Activated CD8-positive, alpha-beta T cell treated with anti-CD3 and anti-CD28 coated beads, Interleukin-2, amount 10 ng/mL, durations not matched to agents 7 days and 5 days (primary cell): ENCODE measurements around the gene ZCCHC14. TPM values are rescaled to one million over a fixed set of nuclear protein-coding genes. Genes with fewer than 3 reads are reported as not detected.

Experiments
- ATAC-seq: fragments of 150-1000 bp; cut with Tn5 transposase; one replicate; pipeline ENCODE4 v1.10.0; 2021; ENCODE audit warnings: moderate library complexity
- CTCF ChIA-PET: fragments of 350-600 bp; sonication (Branson Sonifier 250); formaldehyde crosslinking; loops from one replicate; lab custom pipeline; 2021; ENCODE audit warnings: antibody characterized with exemption; lab: Charles Lee
- POLR2A ChIA-PET: fragments of 350-600 bp; sonication (Branson Sonifier 250); formaldehyde crosslinking; loops from one replicate; lab custom pipeline; 2021; ENCODE audit warnings: antibody characterized with exemption; lab: Charles Lee
- DNase-seq: peaks from one replicate; pipeline ENCODE4 v3.0.0-alpha.2; 2020
- H3K27ac Mint-ChIP-seq: one replicate; pipeline ENCODE4 v1.8.0; 2021; ENCODE audit warnings: mild to moderate bottlenecking, mixed read lengths
- H3K27me3 Mint-ChIP-seq: one replicate; pipeline ENCODE4 v1.8.0; 2021; ENCODE audit warnings: low read depth, mixed read lengths
- H3K36me3 Mint-ChIP-seq: one replicate; pipeline ENCODE4 v1.8.0; 2021; ENCODE audit warnings: low read depth, mixed read lengths
- H3K4me1 Mint-ChIP-seq: one replicate; pipeline ENCODE4 v1.8.0; 2021; ENCODE audit warnings: low read depth, mixed read lengths
- H3K4me3 Mint-ChIP-seq: one replicate; pipeline ENCODE4 v1.8.0; 2021; ENCODE audit warnings: mild to moderate bottlenecking, mixed read lengths
- H3K9me3 Mint-ChIP-seq: one replicate; pipeline ENCODE4 v1.8.0; 2022; ENCODE audit warnings: mixed read lengths; ENCODE audit not compliant: insufficient read depth
- total RNA-seq, 2 experiments: library from RNA; stranded (reverse); gene quantifications; one replicate each; pipeline ENCODE4 v1.2.3, GENCODE V29; 2021

Gene ZCCHC14
- total RNA-seq, 2 experiments from 2014 or later = 2.6 to 2.7 TPM

DNA sequence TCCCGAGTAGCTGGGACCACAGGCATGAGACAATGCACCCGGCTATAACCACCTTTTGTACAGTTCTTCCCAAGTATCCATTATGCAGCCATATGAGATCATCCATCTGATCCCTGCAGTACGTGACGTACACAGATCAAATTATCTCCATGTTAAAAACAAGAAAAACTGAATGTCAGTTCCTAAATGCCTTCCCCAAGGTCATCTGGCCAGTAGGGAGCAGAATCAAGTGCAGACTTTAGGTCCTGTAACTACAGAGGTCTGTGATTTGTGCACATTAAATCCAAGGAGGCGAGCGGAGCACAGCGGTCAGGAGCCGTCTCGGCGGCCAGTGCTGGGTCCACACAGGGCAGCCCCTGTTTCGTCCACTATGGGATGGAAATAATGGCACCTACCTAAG is 23.7 kb downstream of the ZCCHC14 start:
- ChIA-PET POLR2A (no interaction called here), CTCF (no interaction called here)
- no peaks in the 10 kb centered on the region for H3K36me3 Mint-ChIP-seq
- ATAC-seq (no peak), DNase-seq (no peak)
- H3K4me3 Mint-ChIP-seq = no peak overlapping the region
- H3K27me3 Mint-ChIP-seq = peaks cover 5% of the 10 kb centered on the region
- peaks cover 14% of the 10 kb centered on the region for H3K4me1 Mint-ChIP-seq
- H3K9me3 Mint-ChIP-seq = no peaks in the 10 kb centered on the region
- H3K27ac Mint-ChIP-seq = no peak overlapping the region

DNA sequence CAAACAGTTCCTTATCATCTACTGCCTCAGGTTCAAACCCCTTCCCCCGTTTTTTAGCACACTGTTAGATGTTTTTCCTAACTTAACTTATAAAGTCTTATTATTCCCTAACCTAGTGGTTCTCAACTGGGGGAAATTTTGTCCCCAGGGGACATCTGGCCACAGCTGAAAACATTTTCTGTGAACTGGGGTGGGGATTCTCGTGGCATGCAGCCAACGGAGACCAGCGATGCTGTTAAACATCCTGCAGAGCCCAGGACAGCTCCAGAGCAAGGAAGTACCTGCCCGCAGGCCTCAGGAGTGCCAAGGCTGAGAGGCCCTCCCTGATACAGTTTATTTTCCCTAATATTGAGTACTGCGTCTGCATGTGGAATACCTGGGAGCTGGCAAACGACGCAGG is 24.3 kb downstream of the ZCCHC14 start:
- no peak for ATAC-seq
- H3K36me3 Mint-ChIP-seq = no peaks in the 10 kb centered on the region
- no peak overlapping the region for H3K27ac Mint-ChIP-seq
- ChIA-PET CTCF (no interaction called here), POLR2A (no interaction called here)
- H3K4me1 Mint-ChIP-seq = peaks cover 21% of the 10 kb centered on the region
- no peaks in the 10 kb centered on the region for H3K9me3 Mint-ChIP-seq
- peaks cover 7% of the 10 kb centered on the region for H3K27me3 Mint-ChIP-seq
- no peak for DNase-seq
- H3K4me3 Mint-ChIP-seq = no peak overlapping the region

DNA sequence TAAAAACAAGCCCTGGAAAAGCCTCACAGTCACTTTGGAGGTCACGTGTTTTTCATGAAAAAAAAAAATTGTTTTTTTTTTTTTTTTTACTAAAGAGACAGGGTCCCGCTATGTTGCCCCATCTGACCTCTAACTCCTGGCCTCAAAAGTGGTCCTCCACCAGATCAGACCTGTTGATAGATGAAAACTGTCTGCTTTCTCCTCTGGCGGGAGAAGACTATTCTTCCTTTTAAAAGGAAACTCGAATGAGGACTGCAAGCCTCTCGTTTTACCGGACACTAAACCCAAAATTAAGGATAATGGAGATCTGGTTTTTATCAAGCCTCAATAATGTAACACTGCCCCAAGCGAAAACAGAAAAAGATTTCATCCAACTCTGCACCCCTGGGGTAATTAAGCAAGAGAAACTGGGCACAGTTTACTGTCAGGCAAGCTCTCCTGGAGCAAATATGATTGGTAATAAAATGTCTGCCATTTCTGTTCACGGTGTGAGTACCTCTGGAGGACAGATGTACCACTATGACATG is 25.8 kb downstream of the ZCCHC14 start:
- no peak for ATAC-seq
- H3K27me3 Mint-ChIP-seq = peaks cover 7% of the 10 kb centered on the region
- H3K4me1 Mint-ChIP-seq = peaks cover 22% of the 10 kb centered on the region
- ChIA-PET POLR2A (no interaction called here), CTCF (no interaction called here)
- H3K4me3 Mint-ChIP-seq = no peak overlapping the region
- no peak overlapping the region for H3K27ac Mint-ChIP-seq
- H3K9me3 Mint-ChIP-seq = no peaks in the 10 kb centered on the region
- no peaks in the 10 kb centered on the region for H3K36me3 Mint-ChIP-seq
- no peak for DNase-seq

DNA sequence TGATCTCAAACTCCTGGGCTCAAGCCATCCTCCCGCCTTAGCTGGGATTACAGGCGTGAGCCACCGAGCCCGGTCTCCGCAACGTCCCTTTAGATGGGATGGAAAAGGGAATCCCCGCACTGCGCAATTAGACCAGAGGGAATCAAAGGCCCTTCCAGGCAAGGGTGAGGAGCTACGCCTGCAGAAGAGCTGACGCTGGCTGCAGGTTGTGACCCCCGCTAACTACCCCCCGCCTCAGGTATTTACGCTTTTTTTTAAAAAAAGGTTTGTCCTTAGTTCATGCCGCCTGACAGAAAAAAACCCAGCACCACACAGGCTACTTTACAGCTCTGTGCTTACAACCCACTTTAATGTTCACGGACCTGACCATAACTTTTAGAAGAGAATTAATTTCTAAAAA is 26.9 kb downstream of the ZCCHC14 start:
- ChIA-PET POLR2A (no interaction called here), CTCF (interaction anchor here (1.4 kb wide), 1 partner anchor 12 kb away, joined by 3 read pairs; no protein-coding TSS in a partner anchor)
- Mint-ChIP-seq H3K9me3 (no peaks in the 10 kb centered on the region), H3K27ac (no peak overlapping the region), H3K4me3 (no peak overlapping the region), H3K27me3 (peaks cover 8% of the 10 kb centered on the region), H3K4me1 (peaks cover 22% of the 10 kb centered on the region), H3K36me3 (no peaks in the 10 kb centered on the region)
- DNase-seq = no peak
- no peak for ATAC-seq

DNA sequence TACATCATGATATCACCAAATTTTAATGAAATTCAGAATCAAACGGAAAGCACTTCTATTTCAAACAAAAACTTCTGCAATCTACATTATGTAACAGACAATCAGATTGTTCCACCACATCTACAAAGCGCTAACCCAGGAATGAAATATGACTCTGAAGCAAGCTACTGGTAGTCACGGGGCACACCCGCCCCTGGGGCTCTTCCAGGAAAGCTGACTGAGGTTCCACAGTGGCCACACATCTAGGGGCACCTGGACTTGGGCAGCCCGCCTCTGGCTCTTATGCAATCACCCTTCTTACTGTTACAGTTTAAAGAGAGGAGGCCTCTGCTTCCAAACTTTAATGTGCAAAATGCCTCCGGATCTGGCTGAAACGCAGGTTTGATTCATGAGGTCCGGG is 27.5 kb downstream of the ZCCHC14 start:
- Mint-ChIP-seq H3K4me1 (peaks cover 22% of the 10 kb centered on the region), H3K27ac (no peak overlapping the region), H3K36me3 (no peaks in the 10 kb centered on the region), H3K27me3 (peaks cover 9% of the 10 kb centered on the region), H3K4me3 (peak overlapping the region; percentile 36), H3K9me3 (no peaks in the 10 kb centered on the region)
- no peak for ATAC-seq
- no peak for DNase-seq
- POLR2A ChIA-PET = no interaction called here
- CTCF ChIA-PET = interaction anchor here (1.4 to 1.6 kb wide), 2 partner anchors 12 to 171 kb away, joined by 3 to 5 read pairs; no protein-coding TSS in a partner anchor

DNA sequence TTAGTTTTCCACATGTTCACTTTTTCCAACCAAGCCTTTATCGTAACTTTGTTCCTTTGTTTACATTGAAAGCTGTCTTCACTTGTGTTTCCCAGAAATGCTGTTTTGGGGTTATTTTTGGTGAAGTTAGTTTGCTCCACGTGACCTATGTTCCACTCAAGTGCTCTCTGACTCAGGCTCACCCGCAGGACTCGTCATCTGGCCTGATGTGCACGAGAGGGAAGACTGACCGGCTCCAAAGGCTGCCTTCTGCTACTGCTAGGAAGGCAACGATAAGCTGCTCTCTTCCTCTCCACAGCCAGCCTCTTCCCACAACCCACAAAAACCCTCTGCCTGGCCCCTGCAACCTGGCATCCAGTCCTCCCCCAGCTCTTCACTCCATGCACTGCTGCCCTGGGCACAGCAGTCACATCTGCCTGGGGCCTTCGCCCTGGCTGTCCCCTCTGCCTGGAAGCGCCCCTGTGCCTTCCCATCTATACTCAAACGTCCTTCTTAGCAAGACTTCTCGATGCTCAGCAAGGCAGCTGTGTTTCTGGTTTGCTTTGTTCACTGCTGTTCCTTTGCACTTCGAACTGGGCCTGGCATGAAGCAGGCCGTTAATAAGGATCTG is 28.0 kb downstream of the ZCCHC14 start:
- ChIA-PET POLR2A (interaction anchor here (0.7 kb wide), 1 partner anchor 27 kb away, joined by 4 read pairs; no protein-coding TSS in a partner anchor), CTCF (interaction anchor here (1.2 to 1.6 kb wide), 3 partner anchors 11 to 305 kb away, joined by 3 to 5 read pairs (median 3); no protein-coding TSS in a partner anchor)
- peak overlapping the region; percentile 36 for H3K4me3 Mint-ChIP-seq
- peaks cover 9% of the 10 kb centered on the region for H3K27me3 Mint-ChIP-seq
- H3K9me3 Mint-ChIP-seq = no peaks in the 10 kb centered on the region
- H3K36me3 Mint-ChIP-seq = no peaks in the 10 kb centered on the region
- no peak overlapping the region for H3K27ac Mint-ChIP-seq
- peak; percentile 53 for ATAC-seq
- DNase-seq = peak; percentile 37
- peaks cover 22% of the 10 kb centered on the region for H3K4me1 Mint-ChIP-seq

DNA sequence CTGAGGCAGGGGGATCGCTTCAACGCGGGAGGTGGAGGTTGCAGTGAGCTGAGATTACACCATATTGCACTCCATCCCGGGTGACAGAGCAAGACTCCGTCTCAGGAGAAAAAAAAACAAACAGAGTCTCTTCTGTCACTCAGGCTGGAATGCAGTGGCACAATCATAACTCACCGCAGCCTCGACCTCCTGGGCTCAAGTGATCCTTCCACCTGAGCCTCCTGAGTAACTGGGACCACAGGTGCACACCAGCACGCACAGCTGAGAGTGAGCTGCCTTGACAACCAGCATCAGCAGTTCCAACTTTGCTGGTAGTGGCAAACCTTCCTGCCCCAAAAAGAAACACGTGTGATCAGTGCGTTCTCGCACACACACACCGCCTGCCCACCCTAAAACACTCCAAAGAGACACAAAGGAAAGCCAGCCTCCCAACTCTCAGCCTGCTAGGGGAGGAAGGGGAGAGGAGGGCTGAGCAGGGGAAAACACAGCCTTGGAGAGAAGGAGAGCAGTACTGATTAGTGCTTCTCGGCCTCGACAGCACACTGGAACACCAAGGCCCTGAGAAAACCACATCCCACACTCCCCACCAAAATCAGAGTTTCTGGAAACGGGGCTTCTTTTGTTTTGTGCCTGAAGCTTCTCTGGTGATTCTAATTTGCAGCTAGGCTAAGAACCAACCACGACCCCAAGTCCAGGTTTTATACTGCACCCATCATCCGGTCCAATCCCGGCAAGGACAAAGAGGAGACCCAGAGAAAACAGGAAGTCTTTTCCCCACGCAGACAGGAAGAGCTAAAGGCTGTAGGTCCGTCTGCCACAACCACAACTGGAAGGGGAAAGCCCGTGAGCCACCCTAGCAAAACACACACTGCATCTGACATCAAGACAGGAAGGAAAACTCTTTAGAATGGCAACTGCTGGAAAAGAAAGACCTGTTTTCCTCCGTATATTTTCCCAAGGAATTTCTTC is 28.8 kb downstream of the ZCCHC14 start:
- H3K4me3 Mint-ChIP-seq = peak overlapping the region; percentile 36
- peaks cover 22% of the 10 kb centered on the region for H3K4me1 Mint-ChIP-seq
- no peaks in the 10 kb centered on the region for H3K9me3 Mint-ChIP-seq
- H3K27me3 Mint-ChIP-seq = peaks cover 9% of the 10 kb centered on the region
- no peak overlapping the region for H3K27ac Mint-ChIP-seq
- DNase-seq (peak; percentile 33), ATAC-seq (peak; percentile 50)
- POLR2A ChIA-PET = interaction anchor here (0.7 kb wide), 1 partner anchor 28 kb away, joined by 4 read pairs; no protein-coding TSS in a partner anchor
- H3K36me3 Mint-ChIP-seq = no peaks in the 10 kb centered on the region
- CTCF ChIA-PET = interaction anchor here (1.2 to 1.6 kb wide), 2 partner anchors 172 to 306 kb away, joined by 3 to 5 read pairs; no protein-coding TSS in a partner anchor

DNA sequence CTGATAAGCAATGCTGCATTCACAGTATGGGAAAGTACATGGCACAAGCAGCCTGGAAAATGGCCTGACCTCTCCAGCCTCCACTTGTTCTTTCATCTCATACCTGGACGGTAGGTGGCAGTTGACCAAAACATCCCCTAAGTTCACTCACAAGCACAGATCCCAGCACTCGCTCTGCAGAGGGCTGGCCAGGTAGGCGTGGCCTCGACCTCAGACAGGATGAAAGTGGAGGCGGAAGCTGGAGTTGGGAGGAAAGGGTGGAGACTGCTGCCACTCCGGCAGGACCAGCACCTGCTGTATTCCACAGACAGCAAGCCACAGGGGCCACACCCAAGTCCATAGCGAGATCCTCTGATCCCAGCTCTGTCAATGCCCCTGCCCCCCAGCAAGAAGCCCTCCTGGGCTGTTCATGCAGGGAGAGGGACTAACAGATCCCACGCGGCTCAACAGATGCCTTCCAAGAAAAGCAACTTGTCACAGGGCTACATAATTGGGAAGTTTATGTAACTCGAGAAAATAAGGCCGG is 31.3 kb downstream of the ZCCHC14 start:
- ChIA-PET POLR2A (no interaction called here), CTCF (interaction anchor here (1.2 kb wide), 1 partner anchor 67 kb away, joined by 3 read pairs; no protein-coding TSS in a partner anchor)
- Mint-ChIP-seq H3K9me3 (no peaks in the 10 kb centered on the region), H3K27ac (no peak overlapping the region), H3K4me3 (no peak overlapping the region), H3K4me1 (peaks cover 30% of the 10 kb centered on the region), H3K27me3 (peaks cover 5% of the 10 kb centered on the region), H3K36me3 (no peaks in the 10 kb centered on the region)
- DNase-seq = no peak
- ATAC-seq = no peak

DNA sequence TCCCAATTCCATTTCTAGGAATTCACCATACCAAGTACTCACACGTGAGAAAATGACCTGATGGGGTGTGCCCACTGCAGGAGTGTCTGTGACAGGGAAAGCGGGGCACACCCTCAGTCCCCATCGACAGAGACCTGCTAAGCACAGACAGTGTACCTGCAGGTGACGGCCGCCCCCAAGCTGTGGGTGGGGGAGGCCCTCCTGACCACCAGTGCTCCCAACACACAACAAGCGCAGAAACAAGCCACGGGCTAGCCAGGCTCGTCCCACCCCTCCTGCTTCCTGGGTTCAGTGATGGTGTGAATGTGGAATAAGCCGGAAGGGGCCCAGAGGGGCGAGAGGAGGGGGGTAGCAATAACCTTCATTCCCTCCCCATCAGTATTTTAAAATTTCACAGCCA is 31.9 kb downstream of the ZCCHC14 start:
- ATAC-seq (no peak), DNase-seq (no peak)
- peaks cover 4% of the 10 kb centered on the region for H3K27me3 Mint-ChIP-seq
- CTCF ChIA-PET = interaction anchor here (1.2 kb wide), 1 partner anchor 67 kb away, joined by 3 read pairs; no protein-coding TSS in a partner anchor
- no peak overlapping the region for H3K4me3 Mint-ChIP-seq
- H3K4me1 Mint-ChIP-seq = peaks cover 30% of the 10 kb centered on the region
- POLR2A ChIA-PET = interaction anchor here (0.6 to 0.7 kb wide), 2 partner anchors 68 to 1942 kb away, joined by 4 read pairs; no protein-coding TSS in a partner anchor
- no peaks in the 10 kb centered on the region for H3K36me3 Mint-ChIP-seq
- no peak overlapping the region for H3K27ac Mint-ChIP-seq
- no peaks in the 10 kb centered on the region for H3K9me3 Mint-ChIP-seq

DNA sequence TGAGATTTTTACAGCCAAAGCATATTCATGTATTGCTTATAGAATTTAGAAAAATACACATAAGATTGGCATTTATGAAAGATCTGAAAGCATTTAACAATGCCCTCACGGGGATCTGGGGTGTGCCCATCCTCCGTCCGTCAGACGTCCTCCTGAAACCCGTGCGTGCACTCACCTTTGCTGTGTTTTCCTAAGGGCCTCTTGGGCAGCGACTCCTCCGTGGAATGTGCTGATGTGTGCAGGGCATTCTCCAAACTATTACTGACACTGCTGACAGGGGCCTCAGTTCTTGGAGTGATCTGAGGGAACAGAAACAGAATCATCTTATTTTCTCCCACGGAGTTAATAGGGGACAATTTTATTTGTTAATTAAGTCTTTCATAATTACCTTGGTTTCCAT is 33.0 kb downstream of the ZCCHC14 start:
- Mint-ChIP-seq H3K4me3 (no peak overlapping the region), H3K4me1 (peaks cover 23% of the 10 kb centered on the region), H3K27me3 (peaks cover 4% of the 10 kb centered on the region), H3K27ac (no peak overlapping the region), H3K36me3 (no peaks in the 10 kb centered on the region), H3K9me3 (no peaks in the 10 kb centered on the region)
- DNase-seq = no peak
- CTCF ChIA-PET = no interaction called here
- no peak for ATAC-seq
- POLR2A ChIA-PET = no interaction called here

DNA sequence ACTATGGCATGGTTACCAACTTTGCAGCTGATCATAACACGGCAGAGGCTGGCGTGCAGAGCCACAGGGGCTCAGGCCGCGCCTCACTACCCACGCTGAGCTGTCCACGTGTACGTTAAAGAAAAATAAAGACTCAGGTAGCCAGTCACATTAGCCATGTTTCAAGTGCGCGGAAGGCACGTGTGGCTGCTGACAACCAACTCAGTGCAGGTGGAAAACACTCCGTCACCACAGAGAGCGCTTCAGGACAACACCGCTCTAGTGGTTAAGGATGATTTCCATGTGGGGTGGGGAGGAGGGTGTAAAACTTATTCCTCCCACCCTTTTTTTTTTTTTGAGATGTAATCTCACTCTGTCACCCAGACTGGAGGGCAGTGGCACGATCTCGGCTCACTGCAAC is 33.8 kb downstream of the ZCCHC14 start:
- ATAC-seq = no peak

More for the DNA sequence above, 33.8 kb downstream of the ZCCHC14 start:
- CTCF ChIA-PET = no interaction called here
- Mint-ChIP-seq H3K27me3 (peaks cover 7% of the 10 kb centered on the region), H3K36me3 (no peaks in the 10 kb centered on the region), H3K4me3 (no peak overlapping the region), H3K27ac (no peak overlapping the region), H3K4me1 (peaks cover 15% of the 10 kb centered on the region), H3K9me3 (no peaks in the 10 kb centered on the region)
- POLR2A ChIA-PET = interaction anchor here (0.6 kb wide), 1 partner anchor 509 kb away, joined by 4 read pairs; no protein-coding TSS in a partner anchor
- no peak for DNase-seq
